Stimulated activated CD4-positive, alpha-beta T cell treated with anti-CD3 and anti-CD28 coated beads, Interleukin-15, amount 100 ng/mL, for 48 hours (primary cell): ENCODE data around the gene GPRC5C.

Experiments
- DNase-seq, 2 donors: peaks; one replicate each; pipeline ENCODE4 v3.0.0-alpha.2; 2020; ENCODE audit warnings: low read depth in 2 of 2

Gene GPRC5C

GRCh38 chr17:74432766-74433391 is 991 bp downstream of the GPRC5C start:
- DNase-seq: no peak

GRCh38 chr17:74433421-74434121 is 1.7 kb downstream of the GPRC5C start:
- DNase-seq: no peak

- DNase-seq: no peak
Measured at GRCh38 chr17:74435775-74436359, 4.0 kb downstream of the GPRC5C start.

GRCh38 chr17:74437702-74438101 is 5.8 kb downstream of the GPRC5C start:
- DNase-seq: no peak

- DNase-seq: no peak
Measured at GRCh38 chr17:74439691-74440567, 8.0 kb downstream of the GPRC5C start.

GRCh38 chr17:74441537-74441936 is 9.6 kb downstream of the GPRC5C start:
- no peak for DNase-seq

GRCh38 chr17:74442291-74442669 is 10.4 kb downstream of the GPRC5C start:
- no peak for DNase-seq

- DNase-seq: no peak
Measured at GRCh38 chr17:74442670-74443515, 11.0 kb downstream of the GPRC5C start.

- no peak for DNase-seq
Measured at GRCh38 chr17:74443516-74444296, 11.8 kb downstream of the GPRC5C start.

- DNase-seq: no peak
Measured at GRCh38 chr17:74444406-74444805, 12.5 kb downstream of the GPRC5C start.

GRCh38 chr17:74445158-74445557 is 13.3 kb downstream of the GPRC5C start:
- no peak for DNase-seq

GRCh38 chr17:74446551-74447500 is 14.9 kb downstream of the GPRC5C start:
- DNase-seq: peak in 1 of 2 donors; percentile 69

GRCh38 chr17:74447628-74448159 is 15.8 kb downstream of the GPRC5C start:
- DNase-seq: no peak

GRCh38 chr17:74448756-74449155 is 16.9 kb downstream of the GPRC5C start:
- no peak for DNase-seq

- DNase-seq: no peak
Measured at GRCh38 chr17:74449306-74449705, 17.4 kb downstream of the GPRC5C start.

- DNase-seq: no peak
Measured at GRCh38 chr17:74449773-74450172, 17.9 kb downstream of the GPRC5C start.

GRCh38 chr17:74450231-74450630 is 18.3 kb downstream of the GPRC5C start:
- DNase-seq: no peak

- no peak for DNase-seq
Measured at GRCh38 chr17:74450925-74451403, 19.1 kb downstream of the GPRC5C start.

GRCh38 chr17:74451557-74451956 is 19.7 kb downstream of the GPRC5C start:
- DNase-seq: no peak
